ENCODE measurements around the gene SCYGR7. TPM values are rescaled to one million over a fixed set of nuclear protein-coding genes. Genes with fewer than 3 reads are reported as not detected.

The SCYGR7 gene
- total and polyA plus RNA-seq, 2 of the 13 experiments (the other 11 are each of a cell fraction or from before 2014, with no cell fraction given): not detected

- TF ChIP-seq KDM4B (CRISPR knock-in tag; IDR thresholded peaks at IDR 0.05) (no peak), FOXP1 (IDR thresholded peaks at IDR 0.05) (no peak), FOXP1 (CRISPR knock-in tag; IDR thresholded peaks at IDR 0.05) (peak; percentile 70; the same call in 1 of the 2 replicates), PRDM10 (CRISPR knock-in tag; IDR thresholded peaks at IDR 0.05; ENCODE audit: low read depth) (no peak), ETV6 (CRISPR knock-in tag; conservative IDR thresholded peaks at IDR 0.05) (no peak), ZNF362 (CRISPR knock-in tag; IDR thresholded peaks at IDR 0.05; ENCODE audit: borderline replicate concordance) (peak; percentile 24; the same call in 1 of the 2 replicates), ATF7 (IDR thresholded peaks at IDR 0.05) (no peak), ATF7 (CRISPR knock-in tag; IDR thresholded peaks at IDR 0.05) (no peak), PAXIP1 (CRISPR knock-in tag; conservative IDR thresholded peaks at IDR 0.05) (peak; percentile 63), ATF7-NPFF (CRISPR knock-in tag; IDR thresholded peaks at IDR 0.05; ENCODE audit: low read depth) (no peak), GATAD1 (CRISPR knock-in tag; IDR thresholded peaks at IDR 0.05) (no peak), ZNF530 (CRISPR knock-in tag; IDR thresholded peaks at IDR 0.05; ENCODE audit: low read depth) (no peak), FOXA1 (IDR thresholded peaks at IDR 0.05) (no peak), FOXA1 (CRISPR knock-in tag; IDR thresholded peaks at IDR 0.05) (peak; percentile 34; the same call in 1 of the 2 replicates), SP4 (CRISPR knock-in tag; IDR thresholded peaks at IDR 0.05) (peak; percentile 57; the same call in 1 of the 2 replicates), REST (IDR thresholded peaks at IDR 0.05; ENCODE audit: borderline replicate concordance in 1 of 2, low read depth in 1 of 2, low read length in 2 of 2) (no peak), HNF4A (CRISPR knock-in tag; IDR thresholded peaks at IDR 0.05) (peak; percentile 48)
- TF ChIP-seq, protein P1, sequence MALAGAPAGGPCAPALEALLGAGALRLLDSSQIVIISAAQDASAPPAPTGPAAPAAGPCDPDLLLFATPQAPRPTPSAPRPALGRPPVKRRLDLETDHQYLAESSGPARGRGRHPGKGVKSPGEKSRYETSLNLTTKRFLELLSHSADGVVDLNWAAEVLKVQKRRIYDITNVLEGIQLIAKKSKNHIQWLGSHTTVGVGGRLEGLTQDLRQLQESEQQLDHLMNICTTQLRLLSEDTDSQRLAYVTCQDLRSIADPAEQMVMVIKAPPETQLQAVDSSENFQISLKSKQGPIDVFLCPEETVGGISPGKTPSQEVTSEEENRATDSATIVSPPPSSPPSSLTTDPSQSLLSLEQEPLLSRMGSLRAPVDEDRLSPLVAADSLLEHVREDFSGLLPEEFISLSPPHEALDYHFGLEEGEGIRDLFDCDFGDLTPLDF (CRISPR knock-in tag; IDR thresholded peaks at IDR 0.05): no peak
Measured at GRCh38 chr2:227772197-227772661, 44.1 kb downstream of the SCYGR7 start (continued).
